Nephron progenitor cell (in vitro differentiated cells): ENCODE measurements around the gene SLC35F6.

ENCODE experiments used
- DNase-seq: peaks from one replicate; pipeline ENCODE4 v3.0.0; 2021
- H3K27ac Mint-ChIP-seq: 2 replicates; pipeline ENCODE4 v1.8.0; 2021; ENCODE audit warnings: mild to moderate bottlenecking, moderate library complexity, mixed read lengths
- H3K27me3 Mint-ChIP-seq: 2 replicates; pipeline ENCODE4 v1.8.0; 2021; ENCODE audit warnings: mild to moderate bottlenecking, low read depth, mixed read lengths; ENCODE audit not compliant: poor library complexity
- H3K36me3 Mint-ChIP-seq: 2 replicates; pipeline ENCODE4 v1.8.0; 2021; ENCODE audit warnings: low read depth, mixed read lengths
- H3K4me1 Mint-ChIP-seq: 2 replicates; pipeline ENCODE4 v1.8.0; 2021; ENCODE audit warnings: mixed read lengths
- H3K4me3 Mint-ChIP-seq: 2 replicates; pipeline ENCODE4 v1.8.0; 2021; ENCODE audit warnings: mild to moderate bottlenecking, moderate library complexity, mixed read lengths
- H3K9me3 Mint-ChIP-seq: 2 replicates; pipeline ENCODE4 v1.8.0; 2021; ENCODE audit warnings: mild to moderate bottlenecking, moderate library complexity, mixed read lengths
- CTCF ChIP-seq: fragments of 200-600 bp; sonication (generic); IDR thresholded peaks from 2 replicates; pipeline ENCODE4 v1.5.0; 2021; ENCODE audit warnings: antibody characterized with exemption

Gene SLC35F6

DNA sequence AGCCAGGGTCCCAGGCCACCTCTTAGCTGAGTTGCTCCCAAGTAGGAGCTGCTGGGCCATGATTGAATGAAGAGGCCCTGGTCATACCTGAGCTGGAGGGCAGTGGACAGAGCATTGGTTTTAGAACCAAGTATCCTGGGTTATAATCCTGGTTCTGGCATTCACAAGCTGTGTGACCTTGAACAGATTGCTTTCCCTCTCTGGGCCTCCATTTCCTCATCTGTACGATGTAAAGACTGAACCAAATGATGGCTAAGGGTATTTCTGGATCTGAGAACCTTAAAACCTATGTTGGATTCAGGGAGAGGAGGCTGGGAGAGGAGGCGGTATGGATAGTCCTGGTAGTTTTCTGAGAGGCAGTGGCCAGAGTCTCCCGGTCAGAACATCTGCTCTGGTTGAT is 40.6 kb upstream of the SLC35F6 start:
- Mint-ChIP-seq H3K4me1 (peaks cover 17% of the 10 kb centered on the region), H3K27ac (no peak overlapping the region), H3K36me3 (no peaks in the 10 kb centered on the region), H3K9me3 (no peaks in the 10 kb centered on the region), H3K4me3 (no peak overlapping the region), H3K27me3 (peaks cover 7% of the 10 kb centered on the region)
- no peak for TF ChIP-seq CTCF
- DNase-seq: no peak

DNA sequence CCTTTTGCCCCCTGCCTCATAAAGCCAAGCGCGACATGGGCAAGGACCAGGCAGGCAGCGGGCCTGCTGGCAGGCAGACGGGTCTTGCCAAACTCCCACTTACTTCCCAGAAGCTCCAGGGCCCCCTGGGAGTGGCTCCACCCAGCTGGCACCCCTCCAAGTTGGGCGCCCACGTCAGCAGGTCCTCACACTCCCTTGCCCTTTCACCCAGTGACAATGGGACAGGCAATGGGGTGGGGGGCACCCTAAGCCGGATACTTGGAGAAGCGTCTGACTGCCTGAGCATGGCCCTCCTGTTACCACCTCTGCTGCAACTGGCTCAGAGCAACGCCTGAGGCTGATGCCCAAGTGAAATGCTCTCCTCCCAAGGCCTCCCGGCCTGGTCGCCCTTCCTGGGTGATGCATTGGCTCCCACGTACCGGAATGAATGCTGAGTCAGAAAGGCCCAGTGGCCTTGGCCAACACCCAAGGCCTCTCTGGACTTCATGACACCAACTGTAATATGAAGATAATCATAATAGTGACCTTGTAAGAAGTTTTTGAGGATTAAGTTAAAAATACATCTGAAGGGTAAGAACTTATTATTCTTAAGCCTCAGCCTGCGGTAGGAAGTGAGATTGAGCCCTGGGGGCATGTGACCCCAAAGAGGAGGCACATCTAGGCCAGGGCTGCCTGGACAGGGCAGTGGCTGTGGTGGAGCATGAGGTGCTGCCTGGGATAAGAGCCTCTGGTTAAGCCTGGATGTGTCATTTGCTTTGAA is 39.9 kb upstream of the SLC35F6 start:
- Mint-ChIP-seq H3K27ac (no peak overlapping the region), H3K9me3 (no peaks in the 10 kb centered on the region), H3K4me1 (peaks cover 17% of the 10 kb centered on the region), H3K4me3 (no peak overlapping the region), H3K36me3 (no peaks in the 10 kb centered on the region), H3K27me3 (peaks cover 6% of the 10 kb centered on the region)
- no peak for DNase-seq
- TF ChIP-seq CTCF: no peak

DNA sequence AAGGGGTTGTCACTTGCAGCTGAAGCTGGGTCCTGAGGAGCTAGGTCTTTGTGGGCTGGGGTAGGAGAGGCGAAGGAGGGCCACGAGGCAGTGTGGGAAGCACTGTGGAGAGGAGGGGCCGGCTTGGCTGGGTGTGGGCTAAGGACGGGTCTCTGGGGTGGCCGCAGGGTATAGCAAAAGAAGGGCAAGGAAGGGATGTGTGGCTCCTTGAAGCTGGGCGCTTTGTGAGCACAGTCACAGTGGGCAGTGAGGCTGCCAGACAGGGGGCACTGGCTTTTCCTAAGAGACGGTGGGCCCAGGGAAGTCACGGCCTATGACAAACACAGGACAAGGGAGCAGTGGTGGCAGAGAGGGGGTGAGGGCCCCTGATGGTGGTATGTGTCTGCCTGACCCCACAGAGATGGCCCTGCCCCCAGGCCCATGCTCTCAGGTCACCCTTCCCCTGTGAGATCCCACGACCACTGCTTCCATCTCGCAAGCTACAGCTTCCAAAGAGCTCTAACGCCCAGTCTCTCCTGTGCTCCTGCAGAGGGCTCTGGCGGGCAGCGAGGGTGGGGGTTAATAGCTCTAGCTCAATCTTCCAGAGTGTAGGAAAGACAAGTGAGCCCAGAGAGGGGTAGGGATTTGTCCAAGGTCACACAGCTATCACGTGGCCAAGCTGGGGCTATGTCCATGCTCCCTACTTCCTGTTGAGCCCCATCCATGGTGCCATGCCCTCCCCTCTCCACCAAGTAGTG is 39.1 kb upstream of the SLC35F6 start:
- Mint-ChIP-seq H3K27ac (no peak overlapping the region), H3K36me3 (no peaks in the 10 kb centered on the region), H3K27me3 (peaks cover 3% of the 10 kb centered on the region), H3K4me1 (peaks cover 17% of the 10 kb centered on the region), H3K4me3 (no peak overlapping the region), H3K9me3 (no peaks in the 10 kb centered on the region)
- no peak for DNase-seq
- no peak for TF ChIP-seq CTCF

DNA sequence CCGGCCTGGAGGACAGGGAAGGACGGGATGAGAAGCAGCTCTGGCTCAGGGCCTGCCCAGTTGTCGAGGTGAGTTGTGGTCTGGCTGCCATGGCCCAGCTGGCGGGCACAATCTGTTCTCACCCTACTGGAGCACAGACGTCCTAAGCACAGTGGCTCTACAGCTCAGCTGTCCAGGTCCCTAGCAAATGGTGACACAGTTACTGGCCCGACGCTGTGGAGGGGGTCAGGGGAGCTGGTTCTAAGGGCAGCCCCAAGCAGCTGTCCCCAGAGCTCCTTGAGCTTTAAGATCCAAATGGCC is 38.6 kb upstream of the SLC35F6 start:
- Mint-ChIP-seq H3K27ac (no peak overlapping the region), H3K36me3 (no peaks in the 10 kb centered on the region), H3K27me3 (peaks cover 3% of the 10 kb centered on the region), H3K4me3 (no peak overlapping the region), H3K4me1 (peaks cover 17% of the 10 kb centered on the region), H3K9me3 (no peaks in the 10 kb centered on the region)
- no peak for TF ChIP-seq CTCF
- no peak for DNase-seq

DNA sequence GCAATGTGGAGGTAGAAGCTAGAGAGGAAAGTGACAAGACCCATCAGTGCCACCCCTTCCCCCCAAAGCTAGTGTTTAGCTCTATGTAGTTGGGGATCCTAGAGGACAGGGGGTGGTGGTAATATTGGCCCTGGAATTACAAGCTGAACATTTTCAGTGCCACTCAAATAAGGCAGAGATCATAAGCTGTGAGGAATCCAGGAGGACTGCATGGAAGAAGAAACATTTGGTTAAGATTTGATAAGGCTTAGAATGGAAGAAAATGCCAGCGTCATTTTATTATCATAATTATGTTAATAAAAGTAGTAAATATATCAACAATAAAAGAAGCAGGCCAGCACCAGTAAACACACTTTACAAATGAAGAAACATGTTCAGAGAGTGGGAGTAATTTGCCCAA is 37.9 kb upstream of the SLC35F6 start:
- Mint-ChIP-seq H3K4me1 (peaks cover 23% of the 10 kb centered on the region), H3K4me3 (no peak overlapping the region), H3K9me3 (no peaks in the 10 kb centered on the region), H3K36me3 (no peaks in the 10 kb centered on the region), H3K27ac (no peak overlapping the region), H3K27me3 (peaks cover 3% of the 10 kb centered on the region)
- TF ChIP-seq CTCF: no peak
- DNase-seq: no peak
